GM19099 (cell line): ENCODE data around the gene HSD17B14.
A peak's percentile ranks its signal among the peaks of the same experiment; 100 is the strongest.

ENCODE experiments used
- POLR2A ChIP-seq: IDR thresholded peaks from 3 replicates; pipeline ENCODE4 v1.6.1; 2011; ENCODE audit warnings: low read depth; ENCODE audit not compliant: insufficient read length; ENCODE audit errors: extremely low read depth

Gene HSD17B14

DNA sequence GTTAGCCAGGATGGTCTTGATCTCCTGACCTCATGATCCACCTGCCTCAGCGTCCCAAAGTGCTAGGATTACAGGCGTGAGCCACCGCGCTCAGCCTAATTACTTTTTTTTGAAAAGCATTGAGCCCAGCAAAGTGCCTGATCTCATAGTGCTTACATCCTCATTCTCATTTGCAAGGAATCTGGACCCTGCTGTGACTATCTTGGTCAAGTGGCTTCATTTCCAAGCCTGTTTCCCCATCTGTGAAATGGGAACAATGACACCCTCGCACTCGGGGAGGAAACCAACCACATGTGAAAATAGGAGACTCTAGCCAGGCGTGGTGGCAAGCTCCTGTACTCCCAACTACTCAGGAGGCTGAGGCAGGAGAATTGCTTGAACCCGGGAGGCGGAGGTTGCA lies 33.8 kb upstream of the HSD17B14 start:
- TF ChIP-seq POLR2A, result no peak

DNA sequence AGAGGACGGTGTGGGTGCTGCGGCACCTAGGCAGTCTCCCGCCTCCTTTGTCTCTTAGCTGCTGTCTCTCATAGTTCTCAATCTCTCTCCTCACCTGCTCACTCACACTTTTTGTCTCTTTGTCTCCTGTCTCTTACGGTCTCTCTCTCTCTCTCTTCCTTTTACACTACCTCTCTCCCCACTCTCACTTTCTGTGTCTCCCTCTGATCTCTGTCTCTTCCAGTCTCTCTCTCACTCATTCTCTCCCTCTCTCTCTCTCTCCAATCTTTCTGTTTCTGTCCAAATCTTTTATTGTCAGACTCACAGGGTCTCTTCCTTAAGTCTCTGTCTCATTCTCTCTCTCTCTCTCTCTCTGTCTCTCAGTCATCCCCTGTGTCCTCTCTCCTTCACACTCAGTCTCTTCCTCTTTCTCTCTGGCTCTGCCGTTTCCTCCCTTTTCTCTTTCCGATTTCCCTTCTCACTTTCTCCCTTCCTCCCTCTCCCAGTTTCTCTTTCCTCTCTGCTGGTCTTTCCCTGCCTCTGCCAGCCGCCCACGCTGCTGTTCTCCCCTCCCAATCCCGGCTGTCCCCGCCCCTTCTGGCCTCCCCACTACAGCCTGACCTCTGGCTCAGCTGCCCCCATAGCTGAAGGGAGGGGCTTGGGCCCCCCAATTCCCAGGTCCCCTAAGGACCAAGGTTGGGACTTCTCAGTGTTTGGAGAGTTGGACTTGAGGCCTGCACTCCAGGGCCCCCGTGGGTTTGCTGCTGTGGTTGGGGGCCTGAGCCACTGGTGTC lies 32.0 kb upstream of the HSD17B14 start, which contains the start of gene PLEKHA4:
TSS of gene PLEKHA4 (minus strand) at position 504 of the 773 bp plus-strand sequence. CDS start 997 bp downstream, outside the sequence.
- no peak for TF ChIP-seq POLR2A

DNA sequence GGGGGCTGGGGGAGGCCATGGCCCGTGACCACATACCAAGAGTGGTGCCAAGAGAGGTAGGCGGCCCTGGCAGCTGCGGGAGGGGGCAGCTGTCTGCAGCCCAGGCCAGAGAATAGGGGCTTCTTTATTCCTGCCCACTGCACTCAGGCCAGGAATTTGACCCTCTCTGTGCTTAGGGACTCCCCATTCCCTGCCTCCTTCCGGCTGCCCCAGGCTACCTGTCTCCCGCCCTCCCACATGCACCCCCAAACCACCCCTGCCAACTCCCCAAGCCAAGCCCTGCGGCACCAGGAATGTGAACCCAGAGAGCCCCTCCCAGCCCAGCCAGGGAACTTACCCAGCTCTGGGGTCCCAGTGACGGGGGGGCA lies 31.4 kb upstream of the HSD17B14 start:
- TF ChIP-seq POLR2A, result no peak

DNA sequence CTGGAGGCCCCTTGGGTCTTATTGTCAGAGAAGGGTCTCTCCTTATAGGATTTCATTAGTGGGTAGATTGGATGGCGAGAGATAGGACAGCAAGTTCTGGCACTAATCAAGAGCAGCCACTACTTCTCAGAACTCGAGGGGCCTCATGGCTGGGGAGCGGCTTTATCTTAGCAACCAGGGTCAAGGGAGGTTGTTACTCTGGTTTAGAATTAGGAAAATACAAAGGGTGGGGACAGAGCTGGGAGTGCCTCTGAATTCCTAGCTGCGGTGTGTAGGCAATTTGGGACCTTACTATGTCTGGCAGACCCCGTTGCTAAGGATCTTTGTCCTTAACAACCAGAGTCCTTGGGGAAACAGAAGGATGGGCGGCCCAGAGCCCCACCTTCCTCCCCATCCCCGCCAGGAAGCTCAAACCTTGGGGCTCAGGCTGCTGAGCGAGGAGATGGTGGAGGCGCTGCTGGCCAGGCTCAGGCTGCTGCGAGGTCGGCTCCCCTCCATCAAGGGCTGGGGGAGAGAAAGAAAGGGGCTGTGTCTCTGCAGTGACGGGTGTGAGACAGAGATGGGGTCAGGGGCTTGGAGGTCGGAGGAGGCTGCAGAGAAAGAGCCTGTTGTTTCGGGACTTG lies 30.9 kb upstream of the HSD17B14 start:
- TF ChIP-seq POLR2A, result no peak

DNA sequence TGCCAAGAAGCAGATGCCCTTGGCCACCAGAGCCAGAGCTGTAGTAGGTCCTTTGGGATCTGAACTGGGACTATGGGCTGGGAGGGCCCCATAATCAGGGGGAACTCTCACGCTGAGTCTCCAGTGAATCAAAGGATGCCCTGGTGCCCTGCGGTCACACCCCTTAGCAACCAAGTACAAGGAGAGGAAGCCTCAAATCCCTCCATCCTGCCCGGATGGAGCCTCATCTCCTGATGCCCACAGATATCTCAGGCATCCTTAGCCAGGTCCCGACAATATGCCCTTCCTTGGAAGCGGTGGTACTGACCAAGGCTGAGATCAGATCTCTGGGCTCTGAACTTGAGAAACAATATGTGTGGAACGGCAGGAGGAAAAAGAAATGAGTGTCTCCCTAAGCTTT lies 30.4 kb upstream of the HSD17B14 start:
- no peak for TF ChIP-seq POLR2A

DNA sequence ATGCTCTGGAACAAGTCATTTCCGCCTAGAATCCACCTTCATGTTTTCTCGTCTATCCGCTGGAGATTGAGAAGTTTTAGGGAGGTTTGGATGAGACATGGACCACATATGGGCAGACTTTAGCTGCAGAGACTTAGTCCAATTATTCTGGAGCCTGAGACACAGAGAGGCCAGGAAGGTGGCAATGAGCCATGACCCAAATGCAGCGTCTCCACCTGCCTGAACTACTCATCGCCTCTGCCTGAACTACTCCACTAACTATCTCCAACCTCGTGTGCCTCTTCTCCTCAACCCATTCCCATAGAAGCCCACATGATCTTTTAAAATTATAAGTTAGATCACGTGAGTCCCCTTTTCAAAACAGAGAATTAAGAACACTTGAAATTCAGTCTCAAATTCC lies 26.5 kb upstream of the HSD17B14 start:
- no peak for TF ChIP-seq POLR2A

DNA sequence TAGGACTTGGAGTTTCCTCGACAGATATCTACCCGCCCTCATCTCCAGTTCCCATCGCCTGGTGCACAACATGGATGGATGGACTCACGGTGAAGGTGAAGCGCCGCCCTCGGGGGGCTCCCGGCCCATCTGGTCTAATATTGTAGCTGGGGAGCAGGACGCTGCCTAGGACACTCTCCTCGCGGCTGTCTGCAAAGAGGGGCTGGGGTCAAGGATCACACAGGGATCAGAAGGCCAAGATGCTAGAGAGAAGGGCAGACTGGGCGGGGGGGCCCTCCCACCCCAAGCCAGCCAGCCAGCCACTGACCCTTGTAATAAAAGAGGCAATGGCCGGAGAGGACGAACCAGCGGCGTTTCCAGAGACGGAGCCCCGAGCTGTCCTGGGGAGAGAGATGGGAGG lies 25.0 kb upstream of the HSD17B14 start:
- TF ChIP-seq POLR2A, result no peak

DNA sequence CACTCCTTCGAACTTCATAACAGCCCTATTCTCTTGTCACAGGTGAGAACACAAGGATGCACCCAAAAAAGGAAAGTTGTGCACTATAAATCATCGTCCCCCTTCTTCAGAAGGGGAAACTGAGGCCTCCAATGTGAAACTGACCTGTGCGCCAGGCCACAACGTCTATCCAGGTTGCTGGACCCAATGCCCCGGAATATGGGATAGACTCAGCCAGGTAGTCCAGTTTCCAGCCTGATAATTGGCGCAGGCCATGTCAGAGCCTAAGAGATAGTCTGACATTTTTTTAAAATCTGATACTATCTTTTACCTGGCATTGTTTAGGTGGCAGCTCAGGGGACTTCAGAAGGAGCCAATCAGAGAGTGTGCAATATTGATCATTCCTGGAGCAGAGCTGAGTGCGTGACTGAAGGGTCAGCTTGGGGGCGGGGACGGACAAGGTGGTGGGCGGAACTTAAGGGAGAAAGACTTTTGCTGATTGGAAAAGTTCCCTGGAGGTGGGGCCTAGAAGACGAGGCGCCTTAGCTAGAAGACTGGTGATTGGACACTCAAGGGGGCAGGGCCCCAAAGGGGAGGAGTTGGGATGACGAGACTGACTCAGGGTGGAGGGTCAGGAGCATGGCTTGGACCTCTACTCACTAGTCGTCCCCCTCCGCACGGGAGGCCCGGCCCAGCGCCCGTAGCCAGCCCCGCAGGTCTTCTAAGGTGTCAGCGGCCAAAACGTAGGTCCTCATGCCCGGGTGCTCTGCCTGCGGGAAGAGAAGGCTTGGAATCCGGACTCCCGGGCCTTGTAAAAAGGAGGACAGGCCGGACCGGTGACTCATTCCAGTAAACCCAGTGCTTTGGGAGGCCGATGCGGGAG lies 23.7 kb upstream of the HSD17B14 start:
- TF ChIP-seq POLR2A, result no peak

DNA sequence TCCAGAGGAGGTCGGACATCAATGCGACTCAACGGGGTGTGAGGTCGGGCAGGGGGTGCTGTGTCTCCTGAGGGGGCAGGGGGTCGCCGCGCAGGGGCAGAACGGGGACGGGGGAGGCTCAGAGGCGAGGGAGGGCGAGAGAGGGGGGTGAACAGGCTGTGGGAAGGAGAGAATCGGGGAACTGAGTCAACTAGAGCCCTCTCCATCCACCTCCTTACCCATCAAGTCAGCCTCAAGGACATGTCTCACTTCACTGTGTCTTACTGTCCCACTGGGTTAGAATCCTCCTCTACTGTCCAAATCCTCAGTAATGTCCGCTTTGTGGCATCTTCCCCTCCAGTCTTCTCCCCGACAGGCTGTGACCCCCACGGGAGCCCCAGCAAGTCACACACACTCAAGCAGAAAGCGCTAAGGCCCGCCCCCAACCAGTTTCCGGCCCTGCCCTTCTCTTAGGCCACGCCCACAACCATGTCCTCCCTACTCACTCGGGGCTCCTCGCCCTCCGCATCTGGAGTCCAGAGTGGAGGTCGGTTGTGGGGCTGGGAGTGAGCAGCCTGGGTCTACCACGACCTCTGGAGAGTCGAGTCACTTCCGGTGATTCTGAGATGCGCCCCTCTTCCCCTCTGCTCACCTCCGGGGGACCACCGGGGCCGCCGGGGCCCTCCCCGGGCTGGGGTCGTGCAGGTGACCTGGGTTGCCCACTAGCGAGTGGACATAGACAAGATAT lies 22.9 kb upstream of the HSD17B14 start:
- TF ChIP-seq POLR2A, result peak; percentile 19

DNA sequence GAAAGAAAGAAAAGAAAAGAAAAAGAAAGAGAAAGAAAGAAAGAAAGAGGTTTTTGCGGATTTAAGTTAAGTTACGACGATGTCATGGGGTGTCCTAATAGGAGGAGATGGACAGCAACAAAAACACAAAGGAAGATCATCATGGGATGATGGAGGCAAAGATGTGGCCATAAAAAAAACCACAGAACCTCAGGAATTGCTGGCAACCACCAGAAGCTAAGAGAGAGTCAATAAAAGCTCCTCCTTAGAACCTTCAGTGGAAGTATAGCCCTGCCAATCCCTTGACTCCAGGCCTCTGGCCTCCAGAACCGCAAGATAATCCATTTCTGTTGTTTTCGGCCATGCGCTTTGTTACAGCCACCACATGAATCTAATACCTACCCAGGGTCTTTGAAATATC lies 20.6 kb upstream of the HSD17B14 start:
- TF ChIP-seq POLR2A, result no peak

DNA sequence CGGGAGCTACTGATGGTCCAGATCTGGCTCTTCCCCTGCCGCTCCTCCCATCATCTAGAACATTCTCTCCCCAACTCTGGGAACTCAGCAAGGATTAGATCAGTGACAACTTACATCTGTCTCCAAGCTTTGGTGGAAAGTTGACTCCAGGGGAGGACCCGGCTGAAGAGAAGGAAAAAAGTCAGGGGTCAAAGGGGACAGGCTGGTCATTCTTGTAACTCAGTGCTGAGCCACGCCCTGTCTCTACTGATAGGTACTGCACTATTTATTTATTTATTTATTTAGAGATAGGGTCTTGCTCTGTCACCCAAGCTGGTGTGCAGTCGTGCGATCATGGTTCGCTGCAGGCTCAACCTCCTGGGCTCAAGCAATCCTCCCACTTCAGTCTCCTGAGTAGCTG lies 17.8 kb upstream of the HSD17B14 start:
- TF ChIP-seq POLR2A, result no peak

DNA sequence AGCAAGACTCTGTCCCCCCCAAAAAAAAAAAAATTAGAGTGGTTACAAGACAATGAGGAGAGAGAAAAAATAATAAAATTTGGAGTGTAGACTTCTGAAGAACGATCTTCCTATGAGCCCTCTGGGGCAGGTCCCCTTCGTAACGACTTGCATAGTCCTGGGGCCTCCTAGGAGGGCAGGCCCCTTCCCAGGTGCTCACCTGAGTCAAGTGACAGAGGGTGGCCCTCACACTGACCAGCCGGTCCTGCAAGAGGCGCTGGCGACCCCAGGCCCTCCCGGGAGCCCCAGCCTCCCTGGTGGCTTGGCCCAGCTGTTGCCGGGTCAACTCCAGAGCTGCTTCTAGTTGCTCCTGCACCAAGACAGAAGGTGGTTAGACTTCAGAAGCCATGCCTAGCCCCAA lies 17.2 kb upstream of the HSD17B14 start:
- no peak for TF ChIP-seq POLR2A

DNA sequence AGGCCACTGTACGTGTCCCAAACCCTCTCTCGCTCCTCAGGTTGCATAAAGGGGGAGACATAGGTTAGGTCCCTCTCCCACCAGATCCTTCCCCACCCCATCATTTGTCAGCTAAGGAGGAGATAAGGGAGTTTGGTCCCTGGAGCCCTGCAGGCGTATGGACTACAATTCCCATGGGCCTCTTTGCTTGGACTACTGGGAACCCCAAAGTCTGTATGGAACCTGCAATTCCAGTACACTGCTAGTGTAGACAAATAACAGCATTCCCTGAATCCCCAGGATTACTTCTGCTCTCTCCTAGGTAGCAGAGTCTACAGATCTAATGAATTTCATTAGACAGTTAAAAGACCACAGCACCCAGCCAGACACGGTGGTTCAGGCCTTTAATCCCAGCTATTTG lies 16.0 kb upstream of the HSD17B14 start:
- no peak for TF ChIP-seq POLR2A

DNA sequence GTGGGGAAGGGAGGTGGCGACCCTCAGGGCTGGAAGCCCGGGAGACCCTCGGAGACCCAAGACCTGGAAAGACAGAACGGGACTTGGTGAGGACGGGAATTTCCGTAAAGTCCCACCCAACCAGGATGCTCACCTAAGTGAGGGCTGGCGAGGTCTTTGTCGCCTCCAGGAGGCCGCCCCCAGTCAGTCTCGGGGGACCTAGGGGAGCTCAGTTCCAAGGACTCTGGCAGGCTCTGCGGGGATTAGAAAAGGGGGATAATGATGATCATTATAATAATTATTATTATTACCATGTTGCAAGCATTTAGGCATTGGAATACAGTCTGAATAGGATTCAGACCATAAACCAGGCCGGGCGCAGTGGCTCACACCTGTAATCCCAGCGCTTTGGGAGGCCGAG lies 9.1 kb upstream of the HSD17B14 start:
- no peak for TF ChIP-seq POLR2A

DNA sequence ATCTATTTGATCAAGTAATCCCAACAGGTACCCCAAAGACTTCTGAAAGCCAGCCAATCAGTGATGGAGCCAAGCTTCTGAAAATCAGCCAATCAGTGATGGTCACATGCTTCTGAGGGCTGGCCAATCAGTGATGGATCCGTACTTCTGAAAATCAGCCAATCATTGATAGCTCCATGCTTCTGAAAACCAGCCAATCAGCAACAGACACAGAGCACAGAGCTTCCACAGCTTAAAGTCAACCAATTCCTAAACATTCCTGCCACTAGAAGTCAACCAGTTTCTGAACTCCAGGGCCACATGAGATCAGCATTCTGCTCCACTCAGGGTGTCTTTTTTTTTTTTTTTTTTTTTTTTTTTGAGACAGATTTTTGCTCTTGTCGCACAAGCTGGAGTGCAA lies 8.2 kb upstream of the HSD17B14 start:
- TF ChIP-seq POLR2A, result no peak
